Stomach (tissue), 9 donors: ENCODE results near the gene ATL2. TPM values are rescaled to one million over a fixed set of nuclear protein-coding genes. Genes with fewer than 3 reads are reported as not detected.

Source experiments
- DNase-seq, 2 donors: peaks; one replicate each; pipeline versions ENCODE4 v3.0.0 to v3.0.0-alpha.2; 2013 to 2019
- H3K27ac ChIP-seq, 5 donors: fragments of 200-600 bp in 4 of 5; sonication (generic) in 4 of 5; one replicate each; pipeline ENCODE4 v1.5.1; 2013 to 2019; ENCODE audit warnings: mild to moderate bottlenecking in 1 of 5, moderate library complexity in 1 of 5
- H3K27me3 ChIP-seq, 3 donors: fragments of 200-600 bp; sonication (generic); one replicate each; pipeline ENCODE4 v1.5.1; 2017 to 2019; ENCODE audit warnings: mixed run types in 1 of 3
- H3K36me3 ChIP-seq, 4 donors: fragments of 200-600 bp; sonication (generic); 1 replicate in 3 of 4; 2 replicates in 1 of 4; pipeline ENCODE4 v1.5.1; 2016 to 2019
- H3K4me1 ChIP-seq, 4 donors: fragments of 200-600 bp; sonication (generic); one replicate each; pipeline ENCODE4 v1.5.1; 2016 to 2019
- H3K4me3 ChIP-seq, 4 donors: fragments of 200-600 bp; sonication (generic) in 3 of 4; one replicate each; pipeline ENCODE4 v1.5.1; 2016 to 2019; ENCODE audit warnings: mild to moderate bottlenecking in 1 of 4
- H3K9me3 ChIP-seq, 4 donors: fragments of 200-600 bp; sonication (generic); one replicate each; pipeline ENCODE4 v1.5.1; 2016 to 2019
- EP300 ChIP-seq: sonication (generic); formaldehyde crosslinking; IDR thresholded peaks from one replicate; pipeline ENCODE4 v1.6.1; 2017; ENCODE audit warnings: antibody characterized with exemption
- POLR2A ChIP-seq, 4 donors: fragments of 450-650 bp; IDR thresholded peaks; one replicate each; pipeline ENCODE4 v1.6.1; 2016; ENCODE audit warnings: antibody characterized with exemption in 4 of 4, control low read depth in 2 of 4, mild to moderate bottlenecking in 1 of 4, moderate library complexity in 1 of 4
- POLR2AphosphoS5 ChIP-seq, 3 donors: sonication (generic); formaldehyde crosslinking; IDR thresholded peaks; one replicate each; pipeline ENCODE4 v1.6.1; 2016; ENCODE audit warnings: antibody characterized with exemption in 3 of 3
- WGBS, 5 donors: extraction: QIAGEN DNeasy Blood & Tissue Kit in 3 of 5; methylation state at CpG; one replicate each; pipeline versions ENCODE4 v1.1.5 to v1.1.7; 2013 to 2018; 5-methylcytosine and 5-hydroxymethylcytosine counted together
- intact Hi-C: fragments of 100-400 bp; cut with DNase I; formaldehyde crosslinking; loops from one replicate; pipeline ENCODE4 v1.15.1; 2023; ENCODE audit warnings: low total_unique reads
- polyA plus RNA-seq, 3 donors: library from polyadenylated mRNA; stranded (reverse); fragments of 200-250 nt; gene quantifications; one replicate each; pipeline ENCODE4 v1.2.3, GENCODE V29; 2013
- total RNA-seq, 5 donors: library from RNA; depleted of rRNA; stranded (reverse); fragments of >200 nt; gene quantifications; one replicate each; pipeline versions ENCODE4 v1.1.0 to v1.2.3, GENCODE V29; 2014 to 2016
- TF ChIP-seq, protein P1 (sequence below), 7 experiments: fragments of 450-650 bp in 4 of 7; fragments of 200-600 bp in 3 of 7; sonication (generic) in 3 of 7; IDR thresholded peaks; one replicate each; pipeline ENCODE4 v1.5.1; 2016 to 2019; ENCODE audit warnings: antibody characterized with exemption in 7 of 7, control low read depth in 2 of 7, mild to moderate bottlenecking in 1 of 7
- donor health status: healthy with polysubstance abuse.
- donor health status: Bipolar disorder and iron deficiency.
- donor health status: healthy.

ATL2 gene
- total and polyA plus RNA-seq, 8 donors, result 8.4 to 462 (median 64.2) TPM

DNA sequence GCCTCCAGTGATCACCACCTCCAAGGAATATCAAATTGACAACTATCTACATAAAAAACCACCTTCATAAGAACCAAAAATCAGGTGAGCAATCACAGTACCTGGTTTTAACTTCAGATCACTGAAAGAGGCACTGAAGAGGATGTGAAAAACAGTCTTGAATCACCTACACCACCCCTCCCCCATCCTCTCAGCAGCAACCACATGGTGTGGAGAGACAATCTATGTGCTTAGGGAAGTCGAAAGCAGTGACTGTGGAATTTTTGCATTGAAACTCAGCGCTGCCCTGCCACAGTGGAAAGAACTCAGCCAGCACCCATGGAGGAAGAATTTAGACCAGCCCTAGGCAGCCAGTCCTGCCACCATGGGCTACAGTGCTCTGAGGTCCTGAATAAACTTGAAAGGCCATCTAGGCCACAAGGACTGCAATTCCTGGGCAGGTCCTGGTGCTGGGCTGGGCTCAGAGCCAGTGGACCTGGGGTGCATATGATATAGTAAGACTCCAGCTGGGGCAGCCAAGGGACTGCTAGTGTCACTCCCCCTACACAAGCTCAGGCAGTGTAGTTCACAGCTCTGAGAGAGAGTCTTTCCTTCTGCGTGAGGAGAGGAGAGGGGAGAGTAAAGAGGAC, 75.6 kb downstream of the ATL2 start:
- no peaks in the 10 kb centered on the region for H3K27me3 ChIP-seq
- WGBS, 5 donors, result 70 to 86% (median 73%) methylated on average over 3 of the region's 3 CpGs
- H3K27ac ChIP-seq, result no peak overlapping the region
- peaks cover 37 to 76% (median 71%) of the 10 kb centered on the region in 4 donors for H3K36me3 ChIP-seq
- no peaks in the 10 kb centered on the region for H3K9me3 ChIP-seq
- H3K4me3 ChIP-seq, result no peak overlapping the region
- intact Hi-C loops, result no loop called here
- DNase-seq, result peak; percentile 34 to 39
- no peak for TF ChIP-seq POLR2AphosphoS5 (IDR thresholded peaks at IDR 0.05)
- TF ChIP-seq, protein P1, sequence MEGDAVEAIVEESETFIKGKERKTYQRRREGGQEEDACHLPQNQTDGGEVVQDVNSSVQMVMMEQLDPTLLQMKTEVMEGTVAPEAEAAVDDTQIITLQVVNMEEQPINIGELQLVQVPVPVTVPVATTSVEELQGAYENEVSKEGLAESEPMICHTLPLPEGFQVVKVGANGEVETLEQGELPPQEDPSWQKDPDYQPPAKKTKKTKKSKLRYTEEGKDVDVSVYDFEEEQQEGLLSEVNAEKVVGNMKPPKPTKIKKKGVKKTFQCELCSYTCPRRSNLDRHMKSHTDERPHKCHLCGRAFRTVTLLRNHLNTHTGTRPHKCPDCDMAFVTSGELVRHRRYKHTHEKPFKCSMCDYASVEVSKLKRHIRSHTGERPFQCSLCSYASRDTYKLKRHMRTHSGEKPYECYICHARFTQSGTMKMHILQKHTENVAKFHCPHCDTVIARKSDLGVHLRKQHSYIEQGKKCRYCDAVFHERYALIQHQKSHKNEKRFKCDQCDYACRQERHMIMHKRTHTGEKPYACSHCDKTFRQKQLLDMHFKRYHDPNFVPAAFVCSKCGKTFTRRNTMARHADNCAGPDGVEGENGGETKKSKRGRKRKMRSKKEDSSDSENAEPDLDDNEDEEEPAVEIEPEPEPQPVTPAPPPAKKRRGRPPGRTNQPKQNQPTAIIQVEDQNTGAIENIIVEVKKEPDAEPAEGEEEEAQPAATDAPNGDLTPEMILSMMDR (IDR thresholded peaks at IDR 0.05), result no peak
- TF ChIP-seq EP300, result no peak
- TF ChIP-seq POLR2A (IDR thresholded peaks at IDR 0.05), result no peak
- H3K4me1 ChIP-seq, result peaks cover 0 to 21% (median 8%) of the 10 kb centered on the region in 4 donors

DNA sequence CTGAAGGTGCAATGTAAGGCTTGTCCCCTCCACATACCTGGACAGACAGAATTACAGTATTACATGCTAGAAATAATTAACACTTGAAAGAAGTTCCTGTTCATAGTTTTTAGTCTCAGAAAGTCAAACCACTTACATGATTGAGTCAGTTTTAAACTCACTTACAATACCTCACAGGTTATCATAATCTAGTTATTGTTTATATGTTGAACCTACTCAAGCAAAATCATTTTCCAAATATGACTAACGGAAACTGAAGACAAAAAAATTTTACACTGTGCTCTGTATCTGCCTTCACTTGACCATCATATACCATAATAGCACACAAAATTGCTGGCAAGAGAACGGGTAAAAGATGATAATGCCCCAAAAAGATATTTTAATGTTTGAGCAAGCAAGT, 78.5 kb downstream of the ATL2 start:
- no peak for TF ChIP-seq POLR2A (IDR thresholded peaks at IDR 0.05)
- no peak for TF ChIP-seq EP300
- TF ChIP-seq, protein P1 (IDR thresholded peaks at IDR 0.05), result no peak
- TF ChIP-seq POLR2AphosphoS5 (IDR thresholded peaks at IDR 0.05), result no peak

DNA sequence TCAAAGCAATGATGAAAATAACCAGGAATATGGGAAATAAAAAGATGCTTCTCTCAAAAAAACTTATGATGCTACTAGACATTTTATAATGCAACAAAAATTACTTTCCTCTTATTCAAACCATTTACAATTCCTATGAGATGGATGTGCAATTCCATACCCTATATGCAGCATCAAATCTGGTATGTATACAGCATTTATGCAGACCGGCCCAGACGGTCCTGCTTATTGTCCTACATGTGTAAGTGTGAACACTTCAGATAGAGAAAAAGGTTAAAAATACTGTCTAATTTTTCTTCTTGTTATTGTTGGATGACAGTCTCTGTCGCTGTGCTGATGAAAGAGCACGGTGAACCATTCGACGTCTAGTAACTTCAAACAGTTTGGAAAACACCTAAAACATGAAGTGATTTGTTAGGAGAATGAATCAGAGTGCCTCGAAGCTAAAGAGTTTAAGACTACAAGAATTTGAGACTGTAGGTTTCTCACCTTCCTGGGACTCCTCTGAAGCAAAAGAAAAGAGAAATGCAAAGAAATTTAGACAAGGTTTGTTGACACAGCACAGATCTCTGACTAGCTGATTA, 80.8 kb downstream of the ATL2 start:
- H3K9me3 ChIP-seq, result no peaks in the 10 kb centered on the region
- intact Hi-C loops, result no loop called here
- H3K27me3 ChIP-seq, result no peaks in the 10 kb centered on the region
- peaks cover 0 to under 1% (median under 1%) of the 10 kb centered on the region in 4 donors for H3K4me1 ChIP-seq
- TF ChIP-seq POLR2A (IDR thresholded peaks at IDR 0.05) (no peak), EP300 (no peak), POLR2AphosphoS5 (IDR thresholded peaks at IDR 0.05) (no peak)
- TF ChIP-seq, protein P1 (IDR thresholded peaks at IDR 0.05), result no peak
- no peak overlapping the region for H3K4me3 ChIP-seq
- 80 to 89% (median 87%) methylated on average over 7 of the region's 7 CpGs for WGBS, 5 donors
- H3K36me3 ChIP-seq, result peaks cover 38 to 69% (median 58%) of the 10 kb centered on the region in 4 donors
- DNase-seq, result no peak
- no peak overlapping the region for H3K27ac ChIP-seq

More for the DNA sequence above, 78.5 kb downstream of the ATL2 start:
- no peaks in the 10 kb centered on the region for H3K27me3 ChIP-seq
- 83 to 90% (median 85%) methylated on average over 2 of the region's 2 CpGs for WGBS, 5 donors
- H3K36me3 ChIP-seq, result peaks cover 43 to 86% (median 73%) of the 10 kb centered on the region in 4 donors
- no peak for DNase-seq
- H3K27ac ChIP-seq, result no peak overlapping the region
- intact Hi-C loops, result no loop called here
- no peaks in the 10 kb centered on the region for H3K9me3 ChIP-seq
- H3K4me3 ChIP-seq, result no peak overlapping the region
- H3K4me1 ChIP-seq, result peaks cover 0 to 19% (median 8%) of the 10 kb centered on the region in 4 donors

DNA sequence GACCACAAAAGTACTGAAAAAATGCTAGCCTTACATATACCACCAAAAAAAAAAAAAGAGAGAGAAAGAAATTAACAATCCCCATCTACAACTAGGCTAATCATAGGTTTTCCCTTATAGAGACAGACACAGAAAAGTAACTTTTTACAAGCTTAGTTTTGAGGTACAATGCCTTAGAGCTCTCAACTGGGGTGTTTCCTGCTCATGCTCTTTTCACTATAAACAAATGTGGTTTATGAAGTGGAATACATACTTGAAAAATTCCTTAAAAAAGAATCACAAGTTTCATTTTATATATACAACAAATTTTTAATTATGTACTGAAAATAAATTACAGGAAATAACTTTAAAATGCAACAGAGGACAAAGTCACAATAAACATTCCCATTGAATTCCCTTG, 82.5 kb downstream of the ATL2 start:
- peaks cover 33 to 56% (median 45%) of the 10 kb centered on the region in 4 donors for H3K36me3 ChIP-seq
- H3K27me3 ChIP-seq, result no peaks in the 10 kb centered on the region
- H3K27ac ChIP-seq, result no peak overlapping the region
- no peak overlapping the region for H3K4me3 ChIP-seq
- DNase-seq, result no peak
- no peak for TF ChIP-seq POLR2AphosphoS5 (IDR thresholded peaks at IDR 0.05)
- no peak for TF ChIP-seq EP300
- no peak for TF ChIP-seq POLR2A (IDR thresholded peaks at IDR 0.05)
- TF ChIP-seq, protein P1 (IDR thresholded peaks at IDR 0.05), result no peak
- peaks cover 0 to 8% (median 3%) of the 10 kb centered on the region in 4 donors for H3K4me1 ChIP-seq
- H3K9me3 ChIP-seq, result no peaks in the 10 kb centered on the region
- intact Hi-C loops, result no loop called here
